Fibroblast of the conjunctiva (primary cell): ENCODE data around the gene RNF128.
A peak's percentile ranks its signal among the peaks of the same experiment; 100 is the strongest.
"Not testable (repeated sequence)": the region's sequence is repeated elsewhere in the genome, so short reads cannot be mapped to it uniquely, and the experiment has no call there.

Experiments
- DNase-seq: peaks from one replicate; pipeline ENCODE4 v3.0.0-alpha.2; 2010; ENCODE audit warnings: low read depth

Gene RNF128

DNA sequence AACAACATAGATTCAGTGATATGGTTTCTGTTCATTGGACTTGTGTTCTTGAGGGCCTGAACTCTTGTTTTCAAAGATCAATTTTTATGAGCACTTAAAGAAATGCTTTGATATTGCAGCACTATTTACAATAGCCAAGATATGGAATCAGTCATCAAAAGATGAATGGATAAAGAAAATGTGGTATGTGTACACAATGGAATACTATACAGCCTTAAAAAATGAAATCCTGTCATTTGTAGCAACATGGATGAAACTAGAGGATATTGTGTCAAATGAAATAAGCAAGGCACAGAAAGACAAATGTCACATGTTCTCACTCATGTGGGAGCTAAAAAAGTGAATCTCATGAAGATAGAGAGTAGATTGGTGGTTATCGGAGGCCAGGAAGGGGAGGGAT lies 21.9 kb downstream of the RNF128 start:
- no peak for DNase-seq

DNA sequence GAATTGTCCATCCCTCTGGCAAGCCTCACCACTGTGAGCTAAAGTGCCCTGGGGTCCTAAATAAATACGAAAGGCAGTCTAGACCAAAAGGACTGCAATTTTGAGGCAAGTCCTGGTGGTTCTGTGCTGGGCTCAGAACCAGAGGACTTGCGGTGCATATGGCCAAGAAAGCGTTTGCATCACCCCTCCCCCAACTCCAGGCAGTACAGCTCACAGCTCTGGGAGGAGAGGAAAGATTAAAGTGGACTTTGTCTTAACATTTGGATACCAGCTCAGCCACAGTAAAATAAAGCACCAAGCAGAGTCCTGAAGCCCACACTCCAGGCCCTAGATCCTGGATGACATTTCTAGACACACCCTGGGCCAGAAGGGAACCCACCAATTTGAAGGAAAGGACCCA lies 24.9 kb downstream of the RNF128 start:
- no peak for DNase-seq

DNA sequence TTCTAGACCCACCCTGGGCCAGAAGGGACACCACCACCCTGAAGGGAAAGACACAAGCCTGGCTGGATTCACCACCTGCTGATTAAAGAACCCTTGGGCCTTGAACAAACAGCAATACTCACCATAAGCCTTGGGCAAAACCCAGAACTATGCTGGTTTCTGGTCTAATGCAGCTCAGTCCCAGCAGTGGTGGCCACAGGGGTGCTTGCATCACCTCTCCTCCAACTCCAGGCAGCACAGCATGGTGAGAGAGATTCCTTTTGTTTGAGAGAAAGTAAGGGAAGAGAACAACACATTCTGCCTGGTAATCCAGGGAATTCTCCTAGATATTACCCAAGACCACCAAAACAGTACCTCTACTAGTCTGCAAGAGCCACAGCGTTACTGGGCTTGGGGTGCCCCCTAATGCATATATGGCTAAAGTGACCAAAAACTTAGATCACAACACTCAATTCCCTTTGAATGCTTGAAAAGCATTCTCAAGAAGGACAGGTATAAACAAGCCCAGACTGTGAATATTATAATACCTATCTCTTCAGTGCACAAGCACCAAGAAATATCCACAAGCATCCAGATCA lies 25.7 kb downstream of the RNF128 start:
- no peak for DNase-seq

DNA sequence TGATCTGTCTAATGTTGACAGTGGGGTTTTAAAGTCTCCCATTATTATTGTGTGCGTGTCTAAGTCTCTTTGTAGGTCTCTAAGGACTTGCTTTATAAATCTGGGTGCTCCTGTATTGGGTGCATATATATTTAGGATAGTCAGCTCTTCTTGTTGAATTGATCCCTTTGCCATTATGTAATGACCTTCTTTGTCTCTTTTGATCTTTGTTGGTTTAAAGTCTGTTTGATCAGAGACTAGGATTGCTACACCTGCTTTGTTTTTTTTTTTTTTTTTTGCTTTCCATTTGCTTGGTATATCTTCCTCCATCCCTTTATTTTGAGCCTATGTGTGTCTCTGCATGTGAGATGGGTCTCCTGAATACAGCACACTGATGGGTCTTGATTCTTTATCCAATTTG lies 42.8 kb downstream of the RNF128 start:
- DNase-seq: not testable (repeated sequence)

DNA sequence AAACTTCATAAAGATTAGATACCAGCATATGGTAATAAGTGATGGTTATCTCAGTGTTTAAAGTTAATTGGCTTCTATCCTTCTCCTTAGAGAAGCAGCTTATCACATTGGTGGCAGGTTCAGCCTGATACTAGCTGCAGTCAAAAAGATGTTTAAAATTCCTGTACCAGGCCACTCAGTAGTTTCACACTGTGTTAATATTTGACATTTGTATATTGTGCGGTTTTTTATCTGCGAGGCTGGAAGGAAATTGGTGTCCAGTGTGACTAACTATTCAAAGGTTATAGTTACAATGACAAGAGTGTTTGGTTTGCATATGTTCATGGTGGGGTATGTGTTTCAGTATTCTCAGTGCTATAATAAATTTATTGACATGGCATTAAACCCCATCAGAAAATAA lies 48.5 kb downstream of the RNF128 start:
- no peak for DNase-seq

DNA sequence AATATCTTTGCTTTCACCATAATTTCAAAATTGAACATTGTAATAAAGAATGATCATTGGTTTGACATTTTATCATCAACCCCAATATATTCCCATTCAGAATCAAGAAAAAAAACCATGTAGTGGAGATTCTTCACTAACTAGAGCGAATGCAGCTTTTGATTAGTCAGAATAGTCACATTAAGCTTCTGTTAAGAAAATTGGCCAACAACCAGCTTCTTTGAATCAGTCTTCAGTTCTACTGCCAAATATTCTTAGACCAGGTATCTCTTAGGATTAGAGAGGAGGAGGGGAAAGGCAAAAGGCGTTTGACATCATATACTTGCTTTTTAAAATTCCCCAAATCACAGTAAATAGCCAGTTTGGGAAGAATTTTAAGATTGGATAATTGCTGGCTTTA lies 53.8 kb downstream of the RNF128 start:
- DNase-seq: no peak

DNA sequence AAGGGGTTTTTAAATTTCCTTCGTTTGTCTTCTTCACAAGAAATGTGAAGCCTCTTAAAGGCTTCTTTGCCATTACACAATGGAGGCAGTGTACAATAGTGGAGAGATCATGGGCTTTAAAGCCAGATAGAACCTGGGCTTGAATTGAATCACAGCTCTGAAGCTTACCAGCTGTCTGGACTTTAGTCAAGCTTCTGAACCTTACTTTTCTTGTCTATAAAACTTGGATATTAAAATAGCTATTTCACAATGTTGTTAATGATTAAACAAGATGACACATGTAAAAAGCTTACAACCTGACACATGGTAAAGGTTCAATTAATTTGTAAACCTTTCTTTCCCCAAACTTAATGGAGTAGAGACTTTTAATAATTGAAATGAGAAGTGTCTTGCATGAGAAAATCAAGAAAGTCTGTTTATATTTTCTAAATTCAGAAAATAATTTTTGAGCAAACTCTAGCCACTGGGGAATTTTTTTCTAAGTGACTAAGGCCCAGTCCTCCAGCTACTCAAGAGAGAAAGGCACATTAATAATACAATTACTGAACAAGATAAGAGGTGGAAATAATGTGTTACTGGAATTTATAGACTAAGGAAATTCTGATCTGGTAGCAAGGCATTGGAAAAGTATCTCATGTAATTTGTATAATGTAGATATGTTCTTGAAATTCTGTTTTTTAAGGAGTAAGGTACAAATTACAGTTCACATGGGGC lies 54.3 kb downstream of the RNF128 start:
- DNase-seq: no peak

DNA sequence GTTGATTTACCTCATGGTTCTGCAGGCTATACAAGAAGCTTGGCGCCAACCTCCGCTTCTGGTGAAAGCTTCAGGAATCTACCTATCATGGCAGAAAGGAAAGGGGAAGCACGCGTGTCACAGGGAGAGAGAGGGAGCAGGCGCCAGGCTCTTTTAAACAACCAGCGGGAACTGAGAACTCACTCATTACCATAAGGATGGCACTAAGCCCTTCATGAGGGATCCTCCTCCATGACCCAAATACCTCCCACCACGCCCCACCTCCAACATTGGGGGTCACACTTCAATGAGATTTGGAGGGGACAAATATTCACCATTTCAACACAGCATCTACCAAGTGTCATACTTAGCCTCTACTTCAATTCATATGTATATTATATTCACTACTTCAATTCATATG lies 57.2 kb downstream of the RNF128 start:
- no peak for DNase-seq

DNA sequence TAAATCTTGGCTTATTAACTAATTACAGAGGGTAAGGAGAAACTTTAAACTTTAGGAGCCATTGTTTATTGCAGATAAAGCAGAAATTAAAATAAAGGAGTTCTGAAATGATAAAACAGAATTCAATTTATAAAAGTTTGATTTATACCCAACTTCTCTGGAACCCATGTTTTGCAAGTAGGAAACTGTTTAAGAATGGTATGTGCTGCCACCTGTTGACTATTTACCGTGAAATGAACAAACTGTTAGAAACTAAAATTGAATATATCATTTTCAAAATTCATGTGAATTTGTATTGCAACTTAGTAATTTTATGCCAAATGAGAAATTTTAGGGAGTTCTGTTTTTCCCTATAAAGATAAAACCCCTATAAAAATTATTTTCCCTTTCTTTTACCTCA lies 65.0 kb downstream of the RNF128 start:
- DNase-seq: no peak

DNA sequence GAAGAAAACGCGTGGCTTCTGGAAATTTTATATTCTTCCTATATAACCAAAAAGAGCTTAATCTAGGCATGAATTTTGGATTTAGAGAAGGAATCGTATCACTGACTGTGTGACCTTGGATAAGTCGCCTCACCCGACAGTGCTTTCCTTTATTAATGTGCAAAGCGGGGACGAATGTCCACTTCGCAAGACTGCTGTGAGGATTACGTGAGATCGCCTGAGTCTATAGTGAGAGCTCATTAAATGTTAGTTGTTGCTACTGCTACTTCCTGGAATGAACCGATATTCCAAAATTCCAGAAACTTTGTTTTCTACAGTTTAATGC lies 75.5 kb downstream of the RNF128 start:
- no peak for DNase-seq

DNA sequence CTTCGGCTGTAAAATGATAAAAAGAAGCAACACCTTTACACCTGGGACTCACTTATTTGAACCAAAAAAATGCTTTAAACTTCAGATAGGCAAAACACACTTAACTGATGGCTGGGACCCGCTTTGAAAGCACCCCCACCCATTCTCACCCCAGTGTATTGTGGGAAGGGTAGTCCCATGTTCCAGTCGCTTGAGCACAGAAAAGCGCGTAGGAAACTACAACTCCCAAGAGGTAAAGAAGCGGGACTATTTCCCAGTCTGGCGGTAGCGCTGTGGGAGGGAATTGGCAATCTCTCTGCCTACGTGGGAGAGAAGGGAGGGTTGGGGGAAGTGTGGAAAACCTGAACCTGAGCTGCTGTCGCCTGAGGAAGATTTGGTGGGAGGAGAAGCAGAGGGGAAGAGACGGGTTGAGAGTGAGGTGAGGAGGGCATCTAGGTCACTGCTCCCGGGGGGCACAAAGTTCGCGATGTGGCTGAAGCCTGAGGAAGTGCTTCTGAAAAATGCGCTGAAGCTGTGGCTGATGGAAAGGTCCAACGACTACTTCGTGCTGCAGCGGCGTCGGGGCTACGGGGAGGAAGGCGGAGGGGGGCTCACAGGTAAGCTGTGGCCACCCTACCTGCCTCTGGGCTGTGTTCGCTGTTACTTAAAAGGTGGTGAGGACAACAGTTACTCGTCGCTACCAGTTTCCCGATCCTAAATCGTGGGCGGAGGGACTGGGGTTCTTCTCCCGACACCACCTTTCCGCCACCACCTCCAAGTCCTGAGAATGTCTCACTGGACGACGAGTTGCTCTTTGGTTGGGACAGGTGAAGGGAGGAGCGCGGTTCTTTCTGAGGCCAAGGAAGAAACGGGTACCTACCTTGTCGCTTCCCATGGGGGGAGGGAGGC lies 76.1 kb downstream of the RNF128 start, which contains the start of gene TBC1D8B:
Gene TBC1D8B (plus strand): TSS at position 286 of the 888 bp plus-strand sequence. CDS start 181 bp downstream, at position 467.
- peak; percentile 82 for DNase-seq

DNA sequence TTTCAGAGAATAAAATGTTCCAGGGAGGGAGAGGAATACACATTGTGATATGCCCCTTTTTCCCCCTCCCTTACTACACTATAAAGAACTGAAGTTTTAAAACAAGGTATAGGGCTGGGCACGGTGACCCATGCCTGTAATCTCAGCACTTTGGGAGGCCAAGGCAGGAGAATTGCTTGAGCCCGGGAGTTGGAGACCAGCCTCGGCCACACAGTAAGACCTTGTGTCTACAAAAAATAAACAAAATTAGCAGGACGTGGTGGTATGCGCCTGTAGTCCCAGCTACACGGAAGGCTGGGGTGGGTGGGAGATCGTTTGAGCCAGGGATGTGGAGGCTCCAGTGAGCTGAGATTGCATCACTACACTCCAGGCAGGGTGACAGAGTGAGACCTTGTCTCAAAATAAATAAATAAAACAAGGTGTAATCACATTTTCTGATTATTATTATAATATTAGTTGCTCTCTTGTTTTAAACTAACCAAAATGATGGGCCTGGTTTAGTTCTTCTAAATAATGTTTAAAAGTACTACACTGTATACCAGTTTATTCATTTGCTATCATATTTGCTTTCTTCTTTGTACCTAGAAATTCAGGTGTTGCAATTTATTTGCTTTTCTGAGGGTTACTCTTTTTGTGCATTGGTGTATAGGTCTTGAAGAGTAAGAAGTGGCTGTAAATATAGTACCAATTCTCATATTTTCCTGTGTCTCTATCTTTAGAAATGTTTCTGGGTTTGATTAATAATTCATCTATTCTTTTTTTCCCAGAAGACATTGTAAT lies 84.8 kb downstream of the RNF128 start:
- no peak for DNase-seq

DNA sequence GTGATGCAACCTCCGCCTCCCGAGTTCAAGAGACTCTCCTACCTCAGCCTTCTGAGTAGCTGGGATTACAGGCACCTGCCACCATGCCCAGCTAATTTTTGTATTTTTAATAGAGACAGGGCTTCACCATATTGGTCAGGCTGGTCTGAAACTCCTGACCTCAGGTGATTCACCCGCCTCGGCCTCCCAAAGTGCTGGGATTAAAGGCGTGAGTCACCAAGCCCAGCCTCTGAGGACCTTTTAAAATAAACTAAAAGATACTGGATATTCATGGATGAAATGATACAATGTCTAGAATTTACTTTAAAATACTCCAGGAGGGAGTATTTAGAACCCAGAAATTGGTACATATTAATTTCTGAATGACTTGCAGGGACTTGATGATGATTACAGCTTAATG lies 86.4 kb downstream of the RNF128 start:
- not testable (repeated sequence) for DNase-seq

DNA sequence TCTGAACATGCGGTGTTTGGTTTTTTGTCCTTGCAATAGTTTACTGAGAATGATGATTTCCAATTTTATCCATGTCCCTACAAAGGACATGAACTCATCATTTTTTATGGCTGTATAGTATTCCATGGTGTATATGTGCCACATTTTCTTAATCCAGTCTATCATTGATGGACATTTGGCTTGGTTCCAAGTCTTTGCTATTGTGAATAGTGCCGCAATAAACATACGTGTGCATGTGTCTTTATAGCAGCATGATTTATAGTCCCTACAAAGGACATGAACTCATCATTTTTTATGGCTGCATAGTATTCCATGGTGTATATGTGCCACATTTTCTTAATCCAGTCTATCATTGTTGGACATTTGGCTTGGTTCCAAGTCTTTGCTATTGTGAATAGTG lies 87.6 kb downstream of the RNF128 start:
- not testable (repeated sequence) for DNase-seq
